Measurements from ENCODE around the gene FAM163A.

DNA sequence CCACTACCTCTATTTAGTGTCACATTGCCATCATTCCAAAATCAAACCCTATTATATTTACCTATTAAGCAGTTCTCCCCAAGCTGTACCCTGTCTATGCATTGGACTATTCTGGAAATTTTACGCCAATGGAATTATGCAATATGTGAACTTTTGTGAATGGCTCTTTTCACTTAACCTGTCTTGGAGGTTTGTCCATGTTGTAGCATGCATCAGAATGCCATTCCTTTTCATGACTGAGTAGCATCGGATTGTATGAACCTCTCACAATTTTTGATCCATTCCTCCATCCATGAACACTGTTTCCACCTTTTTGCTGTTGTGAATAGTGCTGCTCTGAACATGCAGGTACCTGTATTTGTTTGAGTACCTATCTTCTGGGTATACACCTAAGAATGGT lies 33.7 kb downstream of the FAM163A start:
- TF ChIP-seq CTCF (IDR thresholded peaks at IDR 0.05) (no peak), POLR2A (IDR thresholded peaks at IDR 0.05) (no peak)

Measured in testis (tissue), 2 donors.